ENCODE data around the gene COG7. TPM values are rescaled to one million over a fixed set of nuclear protein-coding genes. Genes with fewer than 3 reads are reported as not detected.

Gene COG7
- polyA plus RNA-seq, 1 donor (not counting 4 experiments of a cell fraction or from before 2014, with no cell fraction given), result 14.7 TPM

DNA sequence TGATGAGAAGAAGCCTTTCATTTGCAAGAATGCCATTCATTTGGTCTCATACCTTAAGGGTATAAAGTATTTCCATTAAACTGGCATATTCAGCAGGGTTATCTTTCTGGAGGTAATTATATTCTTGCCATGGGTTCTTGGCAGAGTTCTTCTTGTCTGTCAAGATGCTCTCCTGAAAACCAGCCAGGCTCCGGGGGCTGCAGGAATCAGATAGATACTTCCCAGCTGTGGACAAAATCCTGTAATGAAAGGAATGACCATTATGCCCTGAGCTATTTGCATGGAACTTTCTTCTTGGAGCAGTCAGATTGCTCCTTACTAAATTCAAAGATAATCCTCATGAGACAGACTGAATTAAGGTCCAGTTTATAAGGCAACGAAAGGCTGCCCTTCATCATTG lies 47.0 kb downstream of the COG7 start:
- no peak for TF ChIP-seq EZH2 (IDR thresholded peaks at IDR 0.05; ENCODE audit: low read length)
- TF ChIP-seq, protein P1, sequence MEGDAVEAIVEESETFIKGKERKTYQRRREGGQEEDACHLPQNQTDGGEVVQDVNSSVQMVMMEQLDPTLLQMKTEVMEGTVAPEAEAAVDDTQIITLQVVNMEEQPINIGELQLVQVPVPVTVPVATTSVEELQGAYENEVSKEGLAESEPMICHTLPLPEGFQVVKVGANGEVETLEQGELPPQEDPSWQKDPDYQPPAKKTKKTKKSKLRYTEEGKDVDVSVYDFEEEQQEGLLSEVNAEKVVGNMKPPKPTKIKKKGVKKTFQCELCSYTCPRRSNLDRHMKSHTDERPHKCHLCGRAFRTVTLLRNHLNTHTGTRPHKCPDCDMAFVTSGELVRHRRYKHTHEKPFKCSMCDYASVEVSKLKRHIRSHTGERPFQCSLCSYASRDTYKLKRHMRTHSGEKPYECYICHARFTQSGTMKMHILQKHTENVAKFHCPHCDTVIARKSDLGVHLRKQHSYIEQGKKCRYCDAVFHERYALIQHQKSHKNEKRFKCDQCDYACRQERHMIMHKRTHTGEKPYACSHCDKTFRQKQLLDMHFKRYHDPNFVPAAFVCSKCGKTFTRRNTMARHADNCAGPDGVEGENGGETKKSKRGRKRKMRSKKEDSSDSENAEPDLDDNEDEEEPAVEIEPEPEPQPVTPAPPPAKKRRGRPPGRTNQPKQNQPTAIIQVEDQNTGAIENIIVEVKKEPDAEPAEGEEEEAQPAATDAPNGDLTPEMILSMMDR (optimal IDR thresholded peaks at IDR 0.05 in 1 of 3, IDR thresholded peaks at IDR 0.05 in 1 of 3, conservative IDR thresholded peaks at IDR 0.05 in 1 of 3; ENCODE audit: extremely low read depth in 1 of 3, insufficient read depth in 2 of 3, low read length in 3 of 3), result no peak

DNA sequence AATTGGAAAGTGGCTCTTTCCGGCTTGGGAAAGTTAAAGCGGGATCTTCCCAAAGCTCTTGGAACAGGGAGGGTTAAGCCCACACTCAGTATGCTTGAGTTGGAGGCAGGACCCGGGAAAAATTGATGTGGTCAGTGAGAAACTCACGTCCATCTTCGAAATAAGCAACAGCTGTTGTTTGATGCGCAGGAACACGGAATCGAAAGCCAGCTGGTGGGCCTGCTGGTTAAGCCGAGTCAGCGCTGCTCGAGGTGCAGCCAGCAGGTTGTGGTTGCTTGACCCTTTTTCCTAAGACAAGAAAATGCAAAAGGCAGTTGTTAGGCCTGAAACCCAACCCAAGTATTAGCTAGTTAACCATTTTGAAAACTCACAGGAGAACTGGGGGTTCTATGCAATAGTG lies 49.4 kb downstream of the COG7 start:
- dilution Hi-C loops (cut with MboI; ENCODE audit: extremely low pct_ligation_motif_present, low sequenced_read_pairs), result no loop called here
- FAIRE-seq (no peak), DNase-seq (ENCODE audit: low read depth, low spot score) (no peak)
- H3K9ac ChIP-seq (ENCODE audit: control insufficient read depth, extremely low read depth, insufficient read depth, low read length), result no peak overlapping the region
- no peak overlapping the region for H2AFZ ChIP-seq (ENCODE audit: control insufficient read depth, low read length)
- H3K4me3 ChIP-seq (ENCODE audit: control insufficient read depth in 2 of 3, extremely low read depth in 1 of 3, insufficient read depth in 2 of 3, low read depth in 1 of 3, low read length in 3 of 3), result no peak overlapping the region
- no peaks in the 10 kb centered on the region for H4K20me1 ChIP-seq (ENCODE audit: control insufficient read depth, extremely low read depth, insufficient read depth, low read length)
- H3K9me3 ChIP-seq (ENCODE audit: control insufficient read depth, low read depth, low read length), result no peaks in the 10 kb centered on the region
- TF ChIP-seq, protein P1 (optimal IDR thresholded peaks at IDR 0.05 in 1 of 3, IDR thresholded peaks at IDR 0.05 in 1 of 3, conservative IDR thresholded peaks at IDR 0.05 in 1 of 3; ENCODE audit: extremely low read depth in 1 of 3, insufficient read depth in 2 of 3, low read length in 3 of 3), result no peak
- no peak for TF ChIP-seq EZH2 (IDR thresholded peaks at IDR 0.05; ENCODE audit: low read length)
- H3K27me3 ChIP-seq (ENCODE audit: control insufficient read depth, extremely low read depth, insufficient read depth, low read length), result no peaks in the 10 kb centered on the region
- H3K4me2 ChIP-seq (ENCODE audit: control insufficient read depth, extremely low read depth, insufficient read depth, low read depth, low read length), result no peak overlapping the region
- no peaks in the 10 kb centered on the region for H3K9me1 ChIP-seq (ENCODE audit: control insufficient read depth, extremely low read depth, insufficient read depth, low read length)
- no peaks in the 10 kb centered on the region for H3K79me2 ChIP-seq (ENCODE audit: control insufficient read depth, insufficient read depth, low read length)
- peaks cover 0 to 30% of the 10 kb centered on the region in 2 experiments for H3K36me3 ChIP-seq (ENCODE audit: control insufficient read depth in 2 of 2, extremely low read depth in 1 of 2, insufficient read depth in 2 of 2, low read length in 2 of 2)
- no peak overlapping the region for H3K27ac ChIP-seq (ENCODE audit: control insufficient read depth, insufficient read depth, low read length)
- no peaks in the 10 kb centered on the region for H3K4me1 ChIP-seq (ENCODE audit: control insufficient read depth, extremely low read depth, insufficient read depth, low read length)

More for the DNA sequence above, 47.0 kb downstream of the COG7 start:
- no peak overlapping the region for H3K4me3 ChIP-seq (ENCODE audit: control insufficient read depth in 2 of 3, extremely low read depth in 1 of 3, insufficient read depth in 2 of 3, low read depth in 1 of 3, low read length in 3 of 3)
- no peaks in the 10 kb centered on the region for H4K20me1 ChIP-seq (ENCODE audit: control insufficient read depth, extremely low read depth, insufficient read depth, low read length)
- H3K9me3 ChIP-seq (ENCODE audit: control insufficient read depth, low read depth, low read length), result no peaks in the 10 kb centered on the region
- peaks cover 0 to 28% of the 10 kb centered on the region in 2 experiments for H3K36me3 ChIP-seq (ENCODE audit: control insufficient read depth in 2 of 2, extremely low read depth in 1 of 2, insufficient read depth in 2 of 2, low read length in 2 of 2)
- H3K9me1 ChIP-seq (ENCODE audit: control insufficient read depth, extremely low read depth, insufficient read depth, low read length), result no peaks in the 10 kb centered on the region
- H3K4me1 ChIP-seq (ENCODE audit: control insufficient read depth, extremely low read depth, insufficient read depth, low read length), result no peaks in the 10 kb centered on the region
- FAIRE-seq, result no peak
- H3K79me2 ChIP-seq (ENCODE audit: control insufficient read depth, insufficient read depth, low read length), result no peaks in the 10 kb centered on the region
- H3K27ac ChIP-seq (ENCODE audit: control insufficient read depth, insufficient read depth, low read length), result no peak overlapping the region
- H3K4me2 ChIP-seq (ENCODE audit: control insufficient read depth, extremely low read depth, insufficient read depth, low read depth, low read length), result no peak overlapping the region
- no peaks in the 10 kb centered on the region for H3K27me3 ChIP-seq (ENCODE audit: control insufficient read depth, extremely low read depth, insufficient read depth, low read length)
- dilution Hi-C loops (cut with MboI; ENCODE audit: extremely low pct_ligation_motif_present, low sequenced_read_pairs), result no loop called here
- DNase-seq (ENCODE audit: low read depth, low spot score), result no peak
- H3K9ac ChIP-seq (ENCODE audit: control insufficient read depth, extremely low read depth, insufficient read depth, low read length), result no peak overlapping the region
- H2AFZ ChIP-seq (ENCODE audit: control insufficient read depth, low read length), result no peak overlapping the region

All from keratinocyte (primary cell).